Measurements from ENCODE around the gene STYXL2. TPM values are rescaled to one million over a fixed set of nuclear protein-coding genes. Genes with fewer than 3 reads are reported as not detected.
A peak's percentile ranks its signal among the peaks of the same experiment; 100 is the strongest.

STYXL2 gene
- total RNA-seq, 3 donors from 2014 or later (not counting 1 experiment from before 2014, with no cell fraction given) = not detected

DNA sequence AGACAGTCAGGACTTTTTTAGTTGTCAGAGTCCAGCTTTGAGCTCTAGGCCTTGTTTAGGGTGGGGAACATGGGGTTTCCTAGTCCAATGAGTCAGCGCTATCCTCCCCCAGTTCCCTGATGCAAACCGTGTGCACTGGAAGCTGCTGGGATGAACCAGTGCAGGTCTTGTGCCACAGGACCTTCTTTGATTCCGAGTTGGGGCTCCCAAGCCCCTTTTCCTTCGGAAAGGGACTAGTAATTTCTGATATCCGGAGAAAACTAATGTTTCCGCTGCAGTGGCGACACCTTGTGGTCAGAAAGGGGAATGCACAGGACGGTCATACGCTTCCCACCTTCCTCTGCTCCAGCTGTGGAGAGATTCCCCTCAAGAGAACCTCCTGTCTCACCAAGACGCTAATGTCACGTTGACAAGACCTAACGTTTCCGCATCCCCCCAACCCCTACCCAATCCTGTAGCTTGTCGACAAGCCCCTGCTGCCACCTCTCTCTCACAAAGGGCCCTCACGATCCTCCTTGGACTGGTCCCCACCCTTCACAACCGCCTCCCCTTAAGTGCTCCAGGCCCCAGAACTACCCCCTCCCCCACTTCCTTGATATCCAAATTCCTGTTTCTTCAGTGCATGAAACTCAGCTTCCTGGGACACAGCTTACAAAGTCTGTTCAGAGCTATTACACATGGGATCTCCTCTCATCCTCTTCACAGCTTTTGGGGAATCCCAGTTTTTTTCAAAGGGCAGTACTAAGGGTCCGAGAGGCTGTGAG lies 34.6 kb upstream of the STYXL2 start:
- Histone ChIP-seq H3K4me1 (ENCODE audit: control insufficient read depth, insufficient read depth, low read length) (peaks cover 24% of the 10 kb centered on the region), H3K27ac (ENCODE audit: low read length) (no peak overlapping the region), H3K4me3 (ENCODE audit: low read length) (no peak overlapping the region), H3K9me3 (ENCODE audit: control insufficient read depth, insufficient read depth, low read length) (no peaks in the 10 kb centered on the region), H3K36me3 (ENCODE audit: control insufficient read depth, insufficient read depth, low read length) (no peaks in the 10 kb centered on the region), H3K27me3 (ENCODE audit: control insufficient read depth, insufficient read depth, low read length) (no peaks in the 10 kb centered on the region)
- 24% methylated on average over 17 of the region's 17 CpGs for WGBS (ENCODE audit: insufficient coverage)
- Mint-ChIP-seq H3K27ac (peak overlapping the region in 1 of 2 donors; percentile 2), H3K27me3 (ENCODE audit: low read depth in 2 of 2) (peaks cover 0 to 3% of the 10 kb centered on the region in 2 donors), H3K4me1 (peaks cover 7 to 23% of the 10 kb centered on the region in 2 donors), H3K36me3 (no peaks in the 10 kb centered on the region), H3K4me3 (no peak overlapping the region), H3K9me3 (no peaks in the 10 kb centered on the region)
- DNase-seq = peak; percentile 72 to 84
- peak; percentile 63 to 81 (median 77) for ATAC-seq
- intact Hi-C loops (cut with micrococcal nuclease) = loop anchor here (1.0 to 5.0 kb wide), 2 partner anchors 149 to 1132 kb away; no protein-coding TSS in a partner anchor
- TF ChIP-seq, protein P1, sequence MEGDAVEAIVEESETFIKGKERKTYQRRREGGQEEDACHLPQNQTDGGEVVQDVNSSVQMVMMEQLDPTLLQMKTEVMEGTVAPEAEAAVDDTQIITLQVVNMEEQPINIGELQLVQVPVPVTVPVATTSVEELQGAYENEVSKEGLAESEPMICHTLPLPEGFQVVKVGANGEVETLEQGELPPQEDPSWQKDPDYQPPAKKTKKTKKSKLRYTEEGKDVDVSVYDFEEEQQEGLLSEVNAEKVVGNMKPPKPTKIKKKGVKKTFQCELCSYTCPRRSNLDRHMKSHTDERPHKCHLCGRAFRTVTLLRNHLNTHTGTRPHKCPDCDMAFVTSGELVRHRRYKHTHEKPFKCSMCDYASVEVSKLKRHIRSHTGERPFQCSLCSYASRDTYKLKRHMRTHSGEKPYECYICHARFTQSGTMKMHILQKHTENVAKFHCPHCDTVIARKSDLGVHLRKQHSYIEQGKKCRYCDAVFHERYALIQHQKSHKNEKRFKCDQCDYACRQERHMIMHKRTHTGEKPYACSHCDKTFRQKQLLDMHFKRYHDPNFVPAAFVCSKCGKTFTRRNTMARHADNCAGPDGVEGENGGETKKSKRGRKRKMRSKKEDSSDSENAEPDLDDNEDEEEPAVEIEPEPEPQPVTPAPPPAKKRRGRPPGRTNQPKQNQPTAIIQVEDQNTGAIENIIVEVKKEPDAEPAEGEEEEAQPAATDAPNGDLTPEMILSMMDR (IDR thresholded peaks at IDR 0.05) = peak; percentile 95

DNA sequence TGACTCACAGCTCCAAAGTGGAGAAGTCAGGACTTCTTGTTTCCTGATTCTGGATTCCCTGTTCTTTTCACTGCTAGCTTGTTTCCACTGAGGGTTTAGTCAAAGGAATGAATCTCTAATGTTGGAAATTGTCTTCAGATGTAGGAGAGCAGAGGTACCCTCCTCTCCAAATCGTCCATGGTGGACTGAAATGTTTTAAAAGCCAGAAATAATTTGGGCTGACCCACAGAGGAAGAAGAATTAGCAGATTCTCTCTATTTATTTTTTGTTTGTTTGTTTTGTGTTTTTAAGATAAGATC lies 34.1 kb upstream of the STYXL2 start:
- H3K27me3 Mint-ChIP-seq (ENCODE audit: low read depth in 2 of 2) = peaks cover 0 to 3% of the 10 kb centered on the region in 2 donors
- H3K4me1 ChIP-seq (ENCODE audit: control insufficient read depth, insufficient read depth, low read length) = peaks cover 18% of the 10 kb centered on the region
- H3K9me3 Mint-ChIP-seq = no peaks in the 10 kb centered on the region
- intact Hi-C loops (cut with micrococcal nuclease) = loop anchor here (1.0 to 10.0 kb wide), 4 partner anchors 149 to 1132 kb away; no protein-coding TSS in a partner anchor
- 45% methylated on average over 1 of the region's 1 CpG for WGBS (ENCODE audit: insufficient coverage)
- TF ChIP-seq, protein P1 (IDR thresholded peaks at IDR 0.05) = no peak
- ATAC-seq = no peak
- H3K9me3 ChIP-seq (ENCODE audit: control insufficient read depth, insufficient read depth, low read length) = no peaks in the 10 kb centered on the region
- no peak for DNase-seq
- no peaks in the 10 kb centered on the region for H3K27me3 ChIP-seq (ENCODE audit: control insufficient read depth, insufficient read depth, low read length)
- H3K4me3 Mint-ChIP-seq = no peak overlapping the region
- H3K27ac Mint-ChIP-seq = no peak overlapping the region
- H3K36me3 Mint-ChIP-seq = no peaks in the 10 kb centered on the region
- H3K4me3 ChIP-seq (ENCODE audit: low read length) = no peak overlapping the region
- H3K36me3 ChIP-seq (ENCODE audit: control insufficient read depth, insufficient read depth, low read length) = no peaks in the 10 kb centered on the region
- H3K4me1 Mint-ChIP-seq = peaks cover 7 to 18% of the 10 kb centered on the region in 2 donors
- H3K27ac ChIP-seq (ENCODE audit: low read length) = no peak overlapping the region

GRCh38 chr1:167060141-167061072 lies 33.5 kb upstream of the STYXL2 start:
- intact Hi-C loops (cut with micrococcal nuclease) = loop anchor here (10.0 kb wide), 2 partner anchors 344 to 384 kb away; no protein-coding TSS in a partner anchor
- Histone ChIP-seq H3K36me3 (ENCODE audit: control insufficient read depth, insufficient read depth, low read length) (no peaks in the 10 kb centered on the region), H3K27ac (ENCODE audit: low read length) (no peak overlapping the region), H3K4me3 (ENCODE audit: low read length) (no peak overlapping the region), H3K4me1 (ENCODE audit: control insufficient read depth, insufficient read depth, low read length) (peaks cover 12% of the 10 kb centered on the region), H3K27me3 (ENCODE audit: control insufficient read depth, insufficient read depth, low read length) (no peaks in the 10 kb centered on the region), H3K9me3 (ENCODE audit: control insufficient read depth, insufficient read depth, low read length) (no peaks in the 10 kb centered on the region)
- H3K4me3 Mint-ChIP-seq = no peak overlapping the region
- DNase-seq (no peak), ATAC-seq (no peak)
- H3K9me3 Mint-ChIP-seq = no peaks in the 10 kb centered on the region
- no peaks in the 10 kb centered on the region for H3K36me3 Mint-ChIP-seq
- TF ChIP-seq, protein P1 (IDR thresholded peaks at IDR 0.05) = no peak
- peaks cover 0 to 3% of the 10 kb centered on the region in 2 donors for H3K27me3 Mint-ChIP-seq (ENCODE audit: low read depth in 2 of 2)
- H3K27ac Mint-ChIP-seq = no peak overlapping the region
- WGBS (ENCODE audit: insufficient coverage) = 85% methylated on average over 10 of the region's 10 CpGs
- peaks cover 7 to 11% of the 10 kb centered on the region in 2 donors for H3K4me1 Mint-ChIP-seq
